H1 (cell line): ENCODE measurements around the gene KRT3. TPM values are rescaled to one million over a fixed set of nuclear protein-coding genes. Genes with fewer than 3 reads are reported as not detected.

Experiments used
- CTCF ChIA-PET: fragments of 300-600 bp; sonication (Branson Sonifier 250); formaldehyde crosslinking; loops from one replicate; lab custom pipeline; 2021; ENCODE audit not compliant: partially characterized antibody; lab: Charles Lee
- POLR2A ChIA-PET: fragments of 300-600 bp; sonication (Branson Sonifier 250); formaldehyde crosslinking; loops from one replicate; lab custom pipeline; 2021; ENCODE audit warnings: inconsistent platforms; ENCODE audit not compliant: partially characterized antibody; lab: Charles Lee
- DNase-seq, 2 experiments: peaks; one replicate each; pipeline versions ENCODE4 v3.0.0 to v3.0.0-alpha.2; 2010 to 2022; ENCODE audit warnings: low spot score in 2 of 2, low read depth in 1 of 2, mixed read lengths in 1 of 2
- FAIRE-seq: peaks from 2 replicates; lab custom pipeline; 2011; peaks lifted over from hg19 to GRCh38; lab: Jason Lieb, UNC
- H2AFZ ChIP-seq: 2 replicates; pipeline ENCODE4 v1.8.1; 2012; ENCODE audit warnings: low read length, inconsistent platforms
- H2AK5ac ChIP-seq: 2 replicates; pipeline ENCODE4 v1.6.1; 2013; ENCODE audit warnings: low read depth, low read length
- H2BK120ac ChIP-seq: replicated peaks from 2 replicates; pipeline ENCODE3; 2013; ENCODE audit warnings: low read depth, low read length, inconsistent platforms
- H2BK12ac ChIP-seq: 2 replicates; pipeline ENCODE4 v1.6.1; 2013; ENCODE audit warnings: low read depth, low read length
- H2BK15ac ChIP-seq: 2 replicates; pipeline ENCODE4 v1.6.1; 2013; ENCODE audit warnings: low read length
- H2BK20ac ChIP-seq: 2 replicates; pipeline ENCODE4 v1.6.1; 2013; ENCODE audit warnings: low read length
- H2BK5ac ChIP-seq: 2 replicates; pipeline ENCODE4 v1.6.1; 2013; ENCODE audit warnings: low read depth, low read length
- H3K14ac ChIP-seq: 2 replicates; pipeline ENCODE4 v1.6.1; 2013; ENCODE audit warnings: inconsistent platforms; ENCODE audit not compliant: insufficient read length
- H3K18ac ChIP-seq: 2 replicates; pipeline ENCODE4 v1.6.1; 2013; ENCODE audit warnings: low read length; ENCODE audit errors: extremely low read depth
- H3K23ac ChIP-seq: 2 replicates; pipeline ENCODE4 v1.6.1; 2013; ENCODE audit warnings: inconsistent platforms; ENCODE audit not compliant: insufficient read length
- H3K23me2 ChIP-seq: 2 replicates; pipeline ENCODE4 v1.6.1; 2013; ENCODE audit warnings: low read depth, low read length
- H3K27ac ChIP-seq: 2 replicates; pipeline ENCODE4 v1.6.1; 2011; ENCODE audit warnings: low read depth, low read length, inconsistent platforms
- H3K27me3 ChIP-seq, 4 experiments: replicated peaks in 1 of 4; 1 replicate in 1 of 4; 2 replicates in 3 of 4; pipeline versions ENCODE4 v1.6.1 to v1.8.1; 2011 to 2013; ENCODE audit warnings: low read length in 3 of 4, mild to moderate bottlenecking in 3 of 4, inconsistent platforms in 2 of 4, mixed read lengths in 2 of 4, moderate library complexity in 1 of 4; ENCODE audit not compliant: control insufficient read depth in 3 of 4, insufficient read depth in 3 of 4; ENCODE audit errors: extremely low read depth in 1 of 4
- H3K36me3 ChIP-seq, 4 experiments: 2 replicates each; pipeline versions ENCODE4 v1.6.1 to v1.8.1; 2011 to 2013; ENCODE audit warnings: mild to moderate bottlenecking in 4 of 4, low read length in 3 of 4, moderate library complexity in 2 of 4, control low read depth in 1 of 4, inconsistent platforms in 1 of 4; ENCODE audit not compliant: insufficient read depth in 4 of 4, control insufficient read depth in 2 of 4
- H3K4ac ChIP-seq: replicated peaks from 2 replicates; pipeline ENCODE3; 2013; ENCODE audit warnings: low read length, low read depth, mixed read lengths, inconsistent platforms; ENCODE audit not compliant: insufficient read length
- H3K4me1 ChIP-seq, 4 experiments: replicated peaks in 1 of 4; 1 replicate in 1 of 4; 2 replicates in 3 of 4; pipeline versions ENCODE4 v1.6.1 to v1.8.1; 2011 to 2013; ENCODE audit warnings: low read length in 3 of 4, inconsistent platforms in 2 of 4, mixed read lengths in 1 of 4; ENCODE audit not compliant: insufficient read depth in 4 of 4, control insufficient read depth in 3 of 4
- H3K4me2 ChIP-seq, 2 experiments: 2 replicates each; pipeline versions ENCODE4 v1.6.1 to v1.8.1; 2011 to 2013; ENCODE audit warnings: low read depth in 2 of 2, low read length in 2 of 2, control low read depth in 1 of 2, inconsistent platforms in 1 of 2, mild to moderate bottlenecking in 1 of 2; ENCODE audit not compliant: insufficient read depth in 1 of 2
- H3K4me3 ChIP-seq, 4 experiments: fragments of 200-600, 300-600 bp in 1 of 4; sonication (generic), shearing (Covaris generic), sonication (Bioruptor Twin) in 1 of 4; 2 replicates each; pipeline versions ENCODE4 v1.5.1 to v1.8.1; 2011 to 2016; ENCODE audit warnings: low read length in 4 of 4, low read depth in 3 of 4, control low read depth in 2 of 4, inconsistent platforms in 2 of 4, mild to moderate bottlenecking in 2 of 4, mixed read lengths in 1 of 4, moderate library complexity in 1 of 4; ENCODE audit not compliant: insufficient read depth in 2 of 4; ENCODE audit errors: extremely low read depth in 1 of 4
- H3K56ac ChIP-seq: replicated peaks from 2 replicates; pipeline ENCODE3; 2013; ENCODE audit warnings: low read depth, mild to moderate bottlenecking, mixed read lengths, low read length, inconsistent platforms; ENCODE audit not compliant: insufficient read length
- H3K79me1 ChIP-seq: 2 replicates; pipeline ENCODE4 v1.6.1; 2013; ENCODE audit warnings: low read depth, low read length, control low read depth
- H3K79me2 ChIP-seq, 2 experiments: 2 replicates each; pipeline versions ENCODE4 v1.6.1 to v1.8.1; 2012 to 2013; ENCODE audit warnings: low read length in 2 of 2, mild to moderate bottlenecking in 2 of 2, inconsistent platforms in 1 of 2; ENCODE audit not compliant: insufficient read depth in 2 of 2, control insufficient read depth in 1 of 2
- H3K9ac ChIP-seq, 4 experiments: replicated peaks in 1 of 4; 1 replicate in 1 of 4; 2 replicates in 3 of 4; pipeline versions ENCODE4 v1.6.1 to v1.8.1; 2011 to 2013; ENCODE audit warnings: low read depth in 3 of 4, low read length in 3 of 4, control low read depth in 2 of 4, mild to moderate bottlenecking in 2 of 4, moderate library complexity in 2 of 4, inconsistent platforms in 1 of 4; ENCODE audit errors: extremely low read depth in 1 of 4
- H3K9me3 ChIP-seq, 2 experiments: 2 replicates each; pipeline versions ENCODE4 v1.6.1 to v1.8.1; 2012 to 2013; ENCODE audit warnings: mild to moderate bottlenecking in 2 of 2, moderate library complexity in 2 of 2, control low read depth in 1 of 2, inconsistent platforms in 1 of 2, low read depth in 1 of 2, low read length in 1 of 2, mixed read lengths in 1 of 2; ENCODE audit not compliant: insufficient read depth in 2 of 2
- H4K20me1 ChIP-seq, 2 experiments: replicated peaks in 1 of 2; 2 replicates each; pipeline versions ENCODE3 to v1.8.1; 2011 to 2013; ENCODE audit warnings: inconsistent platforms in 2 of 2, low read length in 2 of 2, mild to moderate bottlenecking in 1 of 2; ENCODE audit not compliant: insufficient read depth in 2 of 2, control insufficient read depth in 1 of 2
- H4K5ac ChIP-seq: 2 replicates; pipeline ENCODE4 v1.6.1; 2013; ENCODE audit warnings: low read length, low read depth, mixed read lengths, inconsistent platforms; ENCODE audit not compliant: insufficient read length
- H4K8ac ChIP-seq: 2 replicates; pipeline ENCODE4 v1.8.0; 2013; ENCODE audit warnings: mild to moderate bottlenecking, moderate library complexity, low read length, inconsistent platforms; ENCODE audit not compliant: insufficient read depth; ENCODE audit errors: extremely low read depth
- H4K91ac ChIP-seq: replicated peaks from 2 replicates; pipeline ENCODE3; 2013; ENCODE audit warnings: low read length, mixed read lengths, inconsistent platforms; ENCODE audit not compliant: insufficient read length
- BACH1 ChIP-seq: IDR thresholded peaks from 2 replicates; pipeline ENCODE4 v1.6.1; 2012; ENCODE audit warnings: low read length, improper control_type of control experiment
- CBX5 ChIP-seq: fragments of 300-800, 300-1000 bp; sonication (generic); IDR thresholded peaks from 2 replicates; pipeline ENCODE4 v1.7.1; 2016; ENCODE audit warnings: antibody characterized with exemption, low read length, low read depth
- CEBPB ChIP-seq: IDR thresholded peaks from 2 replicates; pipeline ENCODE4 v1.6.1; 2012; ENCODE audit warnings: low read depth, low read length
- CHD1 ChIP-seq: IDR thresholded peaks from 2 replicates; pipeline ENCODE4 v1.6.1; 2012; ENCODE audit warnings: low read depth, low read length, improper control_type of control experiment
- EZH2 ChIP-seq: fragments of 200-600 bp; sonication (generic); IDR thresholded peaks from 2 replicates; pipeline ENCODE4 v1.7.1; 2012; ENCODE audit warnings: low read depth, mild to moderate bottlenecking, moderate library complexity, low read length, inconsistent platforms; ENCODE audit not compliant: severe bottlenecking
- NANOG ChIP-seq: IDR thresholded peaks from 2 replicates; pipeline ENCODE4 v1.6.1; 2011; ENCODE audit warnings: low read length, low read depth, mild to moderate bottlenecking, inconsistent platforms; ENCODE audit not compliant: insufficient read depth, poor library complexity, severe bottlenecking
- NRF1 ChIP-seq: IDR thresholded peaks from 2 replicates; pipeline ENCODE4 v1.6.1; 2011; ENCODE audit warnings: mild to moderate bottlenecking, low read depth, low read length, improper control_type of control experiment
- PHF8 ChIP-seq: fragments of 200-600 bp; sonication (generic); conservative IDR thresholded peaks from 2 replicates; pipeline ENCODE4 v1.7.1; 2012; ENCODE audit warnings: low read depth, mild to moderate bottlenecking, inconsistent platforms, low read length, moderate library complexity
- SIN3A ChIP-seq, 2 experiments: IDR thresholded peaks in 1 of 2; conservative IDR thresholded peaks in 1 of 2; 2 replicates each; pipeline ENCODE4 v1.6.1; 2011 to 2012; ENCODE audit warnings: low read length in 2 of 2, improper control_type of control experiment in 1 of 2, low read depth in 1 of 2, mild to moderate bottlenecking in 1 of 2
- SP4 ChIP-seq: IDR thresholded peaks from 2 replicates; pipeline ENCODE4 v1.6.1; 2012; ENCODE audit warnings: low read length, inconsistent platforms
- WGBS, 2 experiments: shearing (Covaris generic) in 1 of 2; methylation state at CpG; one replicate each; pipeline versions ENCODE4 v1.1.6 to v1.1.7; 2013 to 2015; ENCODE audit warnings: low lambda C conversion rate in 2 of 2, mixed read lengths in 2 of 2, inconsistent platforms in 1 of 2, low coverage in 1 of 2, missing lambda C conversion rate in 1 of 2; ENCODE audit not compliant: insufficient replicate concordance in 2 of 2, insufficient coverage in 1 of 2, insufficient read length in 1 of 2; ENCODE audit errors: extremely low coverage in 1 of 2, missing lambda C conversion rate in 1 of 2; 5-methylcytosine and 5-hydroxymethylcytosine counted together
- polyA plus RNA-seq, 7 experiments: library from polyadenylated mRNA; depleted of rRNA in 3 of 7; stranded (reverse) in 5 of 7; unstranded in 2 of 7; fragments of >200 nt in 5 of 7; fragments of 200-250 nt in 2 of 7; gene quantifications; 1 replicate in 5 of 7; 2 replicates in 1 of 7; 4 replicates in 1 of 7; pipeline versions ENCODE4 v1.2.1 to v1.2.3, GENCODE V29; 2011 to 2013; ENCODE audit warnings: missing spikeins in 2 of 7, mixed read lengths in 2 of 7
- total RNA-seq: library from RNA; stranded (reverse); fragmentation: NEBNext Ultra II Directional; extraction: Animal tissue kit (Norgen Biotek cat#: 25700); gene quantifications from 2 replicates; pipeline ENCODE4 v1.2.1, GENCODE V29; 2021
- TF ChIP-seq, protein P1 (sequence below): IDR thresholded peaks from 2 replicates; pipeline ENCODE4 v1.6.1; 2012; ENCODE audit warnings: low read length, inconsistent platforms

The KRT3 gene
- total and polyA plus RNA-seq, 2 of the 8 experiments (the other 6 are each of a cell fraction or from before 2014, with no cell fraction given): not detected

DNA sequence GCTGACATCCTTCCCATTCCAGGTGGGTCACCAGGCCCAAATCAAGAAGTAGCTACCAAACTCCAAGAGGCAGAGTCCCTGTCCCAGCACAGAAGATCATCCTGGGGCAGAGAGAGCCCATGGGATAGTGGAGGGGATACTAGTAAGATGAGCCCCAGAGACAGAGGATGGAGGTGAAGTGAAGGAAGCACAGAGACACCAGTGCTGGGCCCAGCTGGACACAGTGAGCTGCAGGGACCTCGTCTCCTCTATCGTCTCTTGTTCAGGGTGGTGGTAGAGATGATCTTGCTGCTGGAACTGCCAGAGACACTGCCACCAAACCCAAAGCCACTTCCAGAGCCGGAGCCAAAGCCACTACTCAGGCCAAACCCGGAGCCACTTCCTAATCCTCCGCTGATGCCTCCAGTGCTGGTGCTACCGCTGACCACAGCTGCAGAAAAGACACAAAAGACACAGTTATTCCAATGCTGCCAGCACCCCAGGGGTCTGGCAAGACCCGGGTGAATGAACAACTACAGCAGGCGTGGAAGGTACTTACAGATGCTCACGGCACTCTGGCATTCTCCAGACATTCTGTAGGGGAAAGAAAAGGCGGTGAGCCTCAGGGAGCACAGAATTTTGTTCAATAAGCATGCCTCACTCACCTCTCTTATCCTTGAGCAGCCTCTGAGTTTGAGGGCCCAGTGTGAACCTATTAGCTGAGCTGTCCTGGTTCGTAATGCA lies 11.1 kb upstream of the KRT3 start:
- H2BK5ac ChIP-seq: no peak overlapping the region
- no peak overlapping the region for H3K27ac ChIP-seq
- no peaks in the 10 kb centered on the region for H4K20me1 ChIP-seq
- POLR2A ChIA-PET: interaction anchor here (0.6 kb wide), 1 partner anchor 179 kb away, joined by 3 read pairs; no protein-coding TSS in a partner anchor
- no peak overlapping the region for H3K4me2 ChIP-seq
- CTCF ChIA-PET: interaction anchor here (0.6 to 3.0 kb wide), 13 partner anchors 10 to 416 kb away, joined by 3 to 11 read pairs (median 4); no protein-coding TSS in a partner anchor
- no peak overlapping the region for H3K4ac ChIP-seq
- no peaks in the 10 kb centered on the region for H3K9me3 ChIP-seq
- H3K27me3 ChIP-seq: no peaks in the 10 kb centered on the region
- no peak overlapping the region for H4K91ac ChIP-seq
- no peak overlapping the region for H4K8ac ChIP-seq
- H2AFZ ChIP-seq: no peak overlapping the region
- no peak overlapping the region for H2BK12ac ChIP-seq
- FAIRE-seq: no peak
- no peak overlapping the region for H3K4me3 ChIP-seq
- H3K14ac ChIP-seq: no peak overlapping the region
- H3K56ac ChIP-seq: no peak overlapping the region
- no peak overlapping the region for H4K5ac ChIP-seq
- H3K4me1 ChIP-seq: peaks cover 3 to 6% (median 4%) of the 10 kb centered on the region in 4 experiments
- H2BK15ac ChIP-seq: no peak overlapping the region
- no peak overlapping the region for H2AK5ac ChIP-seq
- no peaks in the 10 kb centered on the region for H3K36me3 ChIP-seq
- no peak overlapping the region for H2BK20ac ChIP-seq
- H3K9ac ChIP-seq: no peak overlapping the region
- no peak overlapping the region for H3K23ac ChIP-seq
- no peak overlapping the region for H2BK120ac ChIP-seq
- no peaks in the 10 kb centered on the region for H3K79me2 ChIP-seq
- 93% methylated on average over 11 of the region's 11 CpGs; no CpG with 5 or more reads in 1 of the 2 experiments for WGBS, 2 experiments
- H3K79me1 ChIP-seq: no peaks in the 10 kb centered on the region
- peaks cover 2% of the 10 kb centered on the region; the same call in 1 of the 2 replicates for H3K23me2 ChIP-seq
- no peak overlapping the region for H3K18ac ChIP-seq
- no peak for DNase-seq
- TF ChIP-seq PHF8 (no peak), CHD1 (no peak), SIN3A (conservative IDR thresholded peaks at IDR 0.05 in 1 of 2, IDR thresholded peaks at IDR 0.05 in 1 of 2; ENCODE audit: low read depth in 1 of 2, low read length in 2 of 2) (no peak), CBX5 (no peak), BACH1 (no peak), CEBPB (no peak), NANOG (no peak), NRF1 (no peak), SP4 (no peak), EZH2 (no peak)
- TF ChIP-seq, protein P1, sequence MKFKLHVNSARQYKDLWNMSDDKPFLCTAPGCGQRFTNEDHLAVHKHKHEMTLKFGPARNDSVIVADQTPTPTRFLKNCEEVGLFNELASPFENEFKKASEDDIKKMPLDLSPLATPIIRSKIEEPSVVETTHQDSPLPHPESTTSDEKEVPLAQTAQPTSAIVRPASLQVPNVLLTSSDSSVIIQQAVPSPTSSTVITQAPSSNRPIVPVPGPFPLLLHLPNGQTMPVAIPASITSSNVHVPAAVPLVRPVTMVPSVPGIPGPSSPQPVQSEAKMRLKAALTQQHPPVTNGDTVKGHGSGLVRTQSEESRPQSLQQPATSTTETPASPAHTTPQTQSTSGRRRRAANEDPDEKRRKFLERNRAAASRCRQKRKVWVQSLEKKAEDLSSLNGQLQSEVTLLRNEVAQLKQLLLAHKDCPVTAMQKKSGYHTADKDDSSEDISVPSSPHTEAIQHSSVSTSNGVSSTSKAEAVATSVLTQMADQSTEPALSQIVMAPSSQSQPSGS: no peak
